Activated CD8-positive, alpha-beta T cell treated with anti-CD3 and anti-CD28 coated beads, Interleukin-2, amount 10 ng/mL, durations not matched to agents 7 days and 5 days (primary cell): ENCODE measurements around the gene CLIP1. TPM values are rescaled to one million over a fixed set of nuclear protein-coding genes. Genes with fewer than 3 reads are reported as not detected.

Source experiments
- ATAC-seq: fragments of 150-1000 bp; cut with Tn5 transposase; one replicate; pipeline ENCODE4 v1.10.0; 2021; ENCODE audit warnings: moderate library complexity
- CTCF ChIA-PET: fragments of 350-600 bp; sonication (Branson Sonifier 250); formaldehyde crosslinking; loops from one replicate; lab custom pipeline; 2021; ENCODE audit warnings: antibody characterized with exemption; lab: Charles Lee
- POLR2A ChIA-PET: fragments of 350-600 bp; sonication (Branson Sonifier 250); formaldehyde crosslinking; loops from one replicate; lab custom pipeline; 2021; ENCODE audit warnings: antibody characterized with exemption; lab: Charles Lee
- DNase-seq: peaks from one replicate; pipeline ENCODE4 v3.0.0-alpha.2; 2020
- H3K27ac Mint-ChIP-seq: one replicate; pipeline ENCODE4 v1.8.0; 2021; ENCODE audit warnings: mild to moderate bottlenecking, mixed read lengths
- H3K27me3 Mint-ChIP-seq: one replicate; pipeline ENCODE4 v1.8.0; 2021; ENCODE audit warnings: low read depth, mixed read lengths
- H3K36me3 Mint-ChIP-seq: one replicate; pipeline ENCODE4 v1.8.0; 2021; ENCODE audit warnings: low read depth, mixed read lengths
- H3K4me1 Mint-ChIP-seq: one replicate; pipeline ENCODE4 v1.8.0; 2021; ENCODE audit warnings: low read depth, mixed read lengths
- H3K4me3 Mint-ChIP-seq: one replicate; pipeline ENCODE4 v1.8.0; 2021; ENCODE audit warnings: mild to moderate bottlenecking, mixed read lengths
- H3K9me3 Mint-ChIP-seq: one replicate; pipeline ENCODE4 v1.8.0; 2022; ENCODE audit warnings: mixed read lengths; ENCODE audit not compliant: insufficient read depth
- total RNA-seq, 2 experiments: library from RNA; stranded (reverse); gene quantifications; one replicate each; pipeline ENCODE4 v1.2.3, GENCODE V29; 2021

The CLIP1 gene
- total RNA-seq, 2 experiments from 2014 or later: 61.4 to 63.2 TPM

- CTCF ChIA-PET: interaction anchor here (0.6 to 1.9 kb wide), 3 partner anchors 9 to 72 kb away, joined by 3 to 6 read pairs (median 4); no protein-coding TSS in a partner anchor
- H3K36me3 Mint-ChIP-seq: peaks cover 27% of the 10 kb centered on the region
- peak overlapping the region; percentile 65 for H3K27ac Mint-ChIP-seq
- no peak overlapping the region for H3K4me3 Mint-ChIP-seq
- no peaks in the 10 kb centered on the region for H3K27me3 Mint-ChIP-seq
- ATAC-seq: no peak
- no peaks in the 10 kb centered on the region for H3K9me3 Mint-ChIP-seq
- DNase-seq: no peak
- POLR2A ChIA-PET: no interaction called here
- H3K4me1 Mint-ChIP-seq: peaks cover 22% of the 10 kb centered on the region
These were observed 94.7 kb downstream of the CLIP1 start for GRCh38 chr12:122327494-122328385.

GRCh38 chr12:122327014-122327413 is 95.5 kb downstream of the CLIP1 start:
- ChIA-PET POLR2A (no interaction called here), CTCF (interaction anchor here (0.9 to 1.9 kb wide), 2 partner anchors 8 to 29 kb away, joined by 3 to 6 read pairs; no protein-coding TSS in a partner anchor)
- Mint-ChIP-seq H3K36me3 (peaks cover 33% of the 10 kb centered on the region), H3K9me3 (no peaks in the 10 kb centered on the region), H3K4me1 (peaks cover 22% of the 10 kb centered on the region), H3K27ac (peak overlapping the region; percentile 65), H3K4me3 (no peak overlapping the region), H3K27me3 (no peaks in the 10 kb centered on the region)
- DNase-seq (no peak), ATAC-seq (no peak)

DNA sequence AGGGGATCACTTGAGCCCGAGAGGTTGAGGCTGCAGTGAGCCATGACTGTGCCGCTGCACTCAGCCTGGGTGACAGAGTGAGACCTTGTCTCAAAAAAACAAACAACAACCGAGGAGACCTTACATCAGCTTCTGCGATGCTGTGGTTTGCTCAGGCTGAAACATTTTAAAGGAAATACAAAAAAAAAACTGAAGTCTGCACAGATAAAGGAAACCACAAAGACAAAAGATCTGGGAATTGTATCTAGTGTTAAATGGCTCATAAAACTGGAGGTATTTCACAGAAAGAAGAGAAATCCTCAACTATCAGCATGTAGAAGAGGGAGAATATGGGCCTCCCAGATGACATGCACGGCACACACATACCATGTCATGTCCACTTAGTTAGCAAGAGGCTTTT is 95.9 kb downstream of the CLIP1 start:
- ChIA-PET CTCF (interaction anchor here (0.9 kb wide), 1 partner anchor 9 kb away, joined by 3 read pairs; no protein-coding TSS in a partner anchor), POLR2A (no interaction called here)
- Mint-ChIP-seq H3K27ac (peak overlapping the region; percentile 65), H3K4me1 (peaks cover 22% of the 10 kb centered on the region), H3K4me3 (no peak overlapping the region), H3K36me3 (peaks cover 33% of the 10 kb centered on the region), H3K27me3 (no peaks in the 10 kb centered on the region), H3K9me3 (no peaks in the 10 kb centered on the region)
- ATAC-seq (no peak), DNase-seq (no peak)

- peaks cover 37% of the 10 kb centered on the region for H3K36me3 Mint-ChIP-seq
- no peaks in the 10 kb centered on the region for H3K9me3 Mint-ChIP-seq
- ATAC-seq (no peak), DNase-seq (no peak)
- H3K4me1 Mint-ChIP-seq: peaks cover 22% of the 10 kb centered on the region
- no peak overlapping the region for H3K4me3 Mint-ChIP-seq
- POLR2A ChIA-PET: no interaction called here
- CTCF ChIA-PET: interaction anchor here (0.6 to 3.7 kb wide), 8 partner anchors 10 to 450 kb away, joined by 3 to 24 read pairs (median 3); partner anchors contain the start of gene VPS33A
- no peak overlapping the region for H3K27ac Mint-ChIP-seq
- no peaks in the 10 kb centered on the region for H3K27me3 Mint-ChIP-seq
These were observed 99.0 kb downstream of the CLIP1 start for GRCh38 chr12:122323311-122324019.

- Mint-ChIP-seq H3K27ac (no peak overlapping the region), H3K9me3 (no peaks in the 10 kb centered on the region), H3K36me3 (peaks cover 32% of the 10 kb centered on the region), H3K4me1 (peaks cover 16% of the 10 kb centered on the region), H3K4me3 (no peak overlapping the region), H3K27me3 (no peaks in the 10 kb centered on the region)
- ATAC-seq (no peak), DNase-seq (no peak)
- ChIA-PET POLR2A (no interaction called here), CTCF (interaction anchor here (1.3 to 3.7 kb wide), 2 partner anchors 17 to 33 kb away, joined by 5 to 24 read pairs; no protein-coding TSS in a partner anchor)
These were observed 100.0 kb downstream of the CLIP1 start for GRCh38 chr12:122322501-122322900.

- Mint-ChIP-seq H3K9me3 (no peaks in the 10 kb centered on the region), H3K27me3 (no peaks in the 10 kb centered on the region), H3K4me3 (no peak overlapping the region), H3K4me1 (no peaks in the 10 kb centered on the region), H3K27ac (no peak overlapping the region), H3K36me3 (peaks cover 37% of the 10 kb centered on the region)
- ChIA-PET CTCF (interaction anchor here (1.4 kb wide), 1 partner anchor 37 kb away, joined by 4 read pairs; no protein-coding TSS in a partner anchor), POLR2A (interaction anchor here (1.0 kb wide), 1 partner anchor 93 kb away, joined by 3 read pairs; the partner anchor contains the start of gene DIABLO)
- ATAC-seq (no peak), DNase-seq (no peak)
These were observed 103.6 kb downstream of the CLIP1 start for GRCh38 chr12:122318607-122319605.

- Mint-ChIP-seq H3K36me3 (peaks cover 28% of the 10 kb centered on the region), H3K9me3 (no peaks in the 10 kb centered on the region), H3K4me3 (no peak overlapping the region), H3K4me1 (no peaks in the 10 kb centered on the region), H3K27me3 (no peaks in the 10 kb centered on the region), H3K27ac (peak overlapping the region; percentile 16)
- ChIA-PET POLR2A (no interaction called here), CTCF (interaction anchor here (1.3 to 1.7 kb wide), 2 partner anchors 22 to 68 kb away, joined by 3 to 4 read pairs; no protein-coding TSS in a partner anchor)
- DNase-seq: no peak
- no peak for ATAC-seq
These were observed 109.5 kb downstream of the CLIP1 start for GRCh38 chr12:122312926-122313325.

GRCh38 chr12:122311696-122312095 is 110.8 kb downstream of the CLIP1 start:
- DNase-seq (no peak), ATAC-seq (no peak)
- H3K4me3 Mint-ChIP-seq: no peak overlapping the region
- no peaks in the 10 kb centered on the region for H3K4me1 Mint-ChIP-seq
- ChIA-PET POLR2A (no interaction called here), CTCF (interaction anchor here (0.9 to 1.7 kb wide), 4 partner anchors 23 to 257 kb away, joined by 3 to 4 read pairs (median 3); no protein-coding TSS in a partner anchor)
- H3K27me3 Mint-ChIP-seq: no peaks in the 10 kb centered on the region
- peaks cover 24% of the 10 kb centered on the region for H3K36me3 Mint-ChIP-seq
- no peaks in the 10 kb centered on the region for H3K9me3 Mint-ChIP-seq
- no peak overlapping the region for H3K27ac Mint-ChIP-seq

- ATAC-seq (no peak), DNase-seq (no peak)
- Mint-ChIP-seq H3K4me3 (no peak overlapping the region), H3K36me3 (peaks cover 21% of the 10 kb centered on the region), H3K9me3 (no peaks in the 10 kb centered on the region), H3K4me1 (no peaks in the 10 kb centered on the region), H3K27ac (no peak overlapping the region), H3K27me3 (no peaks in the 10 kb centered on the region)
- ChIA-PET CTCF (no interaction called here), POLR2A (no interaction called here)
These were observed 111.7 kb downstream of the CLIP1 start for GRCh38 chr12:122310626-122311333.

DNA sequence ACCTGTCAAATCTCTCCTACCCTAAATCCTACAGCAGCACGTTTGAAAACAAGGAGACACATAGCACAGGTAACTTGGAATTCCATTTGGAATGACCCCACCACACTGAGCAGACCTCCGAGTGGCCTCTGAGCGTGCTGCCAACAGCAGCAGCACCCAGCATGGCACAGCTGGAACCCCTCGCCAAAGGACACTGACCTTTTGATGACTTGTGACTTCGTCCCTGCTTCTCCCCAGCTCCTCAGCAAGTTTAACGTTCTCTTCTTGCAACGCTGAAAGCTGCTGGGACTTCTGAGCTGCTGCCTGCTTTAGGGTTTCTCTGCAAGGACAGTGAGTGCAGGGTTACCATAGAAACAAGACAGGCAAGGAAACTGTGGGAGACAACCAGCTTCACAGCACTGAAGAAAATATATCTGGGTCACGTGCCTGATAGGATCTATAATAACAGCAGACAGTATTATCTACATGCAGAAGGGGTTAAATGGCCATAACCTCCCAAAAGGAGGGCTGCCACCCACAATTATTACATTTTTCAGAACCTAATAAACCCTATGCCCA is 112.8 kb downstream of the CLIP1 start:
- DNase-seq: no peak
- no peaks in the 10 kb centered on the region for H3K27me3 Mint-ChIP-seq
- H3K4me1 Mint-ChIP-seq: no peaks in the 10 kb centered on the region
- peaks cover 15% of the 10 kb centered on the region for H3K36me3 Mint-ChIP-seq
- ChIA-PET POLR2A (no interaction called here), CTCF (interaction anchor here (0.7 to 1.5 kb wide), 2 partner anchors 27 to 162 kb away, joined by 3 to 5 read pairs; no protein-coding TSS in a partner anchor)
- ATAC-seq: no peak
- H3K4me3 Mint-ChIP-seq: no peak overlapping the region
- H3K9me3 Mint-ChIP-seq: no peaks in the 10 kb centered on the region
- no peak overlapping the region for H3K27ac Mint-ChIP-seq
